CD4-positive, alpha-beta memory T cell (primary cell): ENCODE results near the gene TF. TPM values are rescaled to one million over a fixed set of nuclear protein-coding genes. Genes with fewer than 3 reads are reported as not detected.

ENCODE experiments used
- CTCF ChIA-PET: fragments of 350-600 bp; sonication (Branson Sonifier 250); formaldehyde crosslinking; loops from one replicate; lab custom pipeline; 2021; ENCODE audit warnings: inconsistent platforms; ENCODE audit not compliant: partially characterized antibody; lab: Charles Lee
- POLR2A ChIA-PET: fragments of 350-600 bp; sonication (Branson Sonifier 250); formaldehyde crosslinking; loops from one replicate; lab custom pipeline; 2021; ENCODE audit not compliant: partially characterized antibody; lab: Charles Lee
- DNase-seq, 5 donors: peaks; one replicate each; pipeline versions ENCODE4 v3.0.0 to v3.0.0-alpha.2; 2020 to 2022; ENCODE audit warnings: mixed read lengths in 1 of 5
- H3K27ac ChIP-seq: one replicate; pipeline ENCODE4 v1.7.0; 2013; ENCODE audit warnings: low read depth, low read length
- H3K27me3 ChIP-seq: 2 replicates; pipeline ENCODE4 v1.7.0; 2013; ENCODE audit warnings: mild to moderate bottlenecking, low read length, moderate library complexity; ENCODE audit not compliant: insufficient read depth
- H3K36me3 ChIP-seq: 2 replicates; pipeline ENCODE4 v1.7.0; 2013; ENCODE audit warnings: mild to moderate bottlenecking, low read length, moderate library complexity; ENCODE audit not compliant: insufficient read depth
- H3K4me1 ChIP-seq: 2 replicates; pipeline ENCODE4 v1.7.0; 2013; ENCODE audit warnings: mild to moderate bottlenecking, low read length, moderate library complexity; ENCODE audit not compliant: insufficient read depth
- H3K4me3 ChIP-seq, 2 donors: one replicate each; pipeline ENCODE4 v1.7.0; 2013; ENCODE audit warnings: low read length in 2 of 2, mild to moderate bottlenecking in 1 of 2
- H3K9me3 ChIP-seq, 2 donors: one replicate each; pipeline ENCODE4 v1.7.0; 2013; ENCODE audit warnings: low read length in 2 of 2, control low read depth in 1 of 2; ENCODE audit not compliant: control insufficient read depth in 1 of 2
- H3K27ac Mint-ChIP-seq, 7 donors: one replicate each; pipeline ENCODE4 v1.8.0; 2020 to 2021; ENCODE audit warnings: mixed read lengths in 7 of 7, mild to moderate bottlenecking in 6 of 7, inconsistent platforms in 3 of 7, moderate library complexity in 3 of 7
- H3K27me3 Mint-ChIP-seq, 2 donors: one replicate each; pipeline ENCODE4 v1.8.0; 2020 to 2021; ENCODE audit warnings: mixed read lengths in 2 of 2
- H3K36me3 Mint-ChIP-seq, 2 donors: one replicate each; pipeline ENCODE4 v1.8.0; 2020 to 2021; ENCODE audit warnings: mixed read lengths in 2 of 2, inconsistent platforms in 1 of 2, mild to moderate bottlenecking in 1 of 2
- H3K4me1 Mint-ChIP-seq, 4 donors: one replicate each; pipeline ENCODE4 v1.8.0; 2020 to 2021; ENCODE audit warnings: mixed read lengths in 4 of 4, mild to moderate bottlenecking in 1 of 4
- H3K4me3 Mint-ChIP-seq, 8 donors: one replicate each; pipeline ENCODE4 v1.8.0; 2020 to 2021; ENCODE audit warnings: mixed read lengths in 8 of 8, mild to moderate bottlenecking in 7 of 8, moderate library complexity in 6 of 8, inconsistent platforms in 3 of 8
- H3K9me3 Mint-ChIP-seq, 8 donors: one replicate each; pipeline ENCODE4 v1.8.0; 2020 to 2021; ENCODE audit warnings: mixed read lengths in 8 of 8, mild to moderate bottlenecking in 5 of 8, inconsistent platforms in 3 of 8, moderate library complexity in 1 of 8
- intact Hi-C: fragments of 100-400 bp; cut with micrococcal nuclease; formaldehyde crosslinking; loops from one replicate; pipeline ENCODE4 v1.15.1; 2023
- polyA plus RNA-seq, 2 donors: library from polyadenylated mRNA; unstranded; fragments of 300-500 nt; fragmentation: Illumina TruSeq; gene quantifications; one replicate each; pipeline ENCODE4 v1.2.3, GENCODE V29; 2021
- total RNA-seq, 2 experiments: library from RNA; stranded (reverse); gene quantifications; one replicate each; pipeline ENCODE4 v1.2.3, GENCODE V29; 2021

TF gene
- total and polyA plus RNA-seq, 4 experiments from 2014 or later, result 0.25 to 0.38 TPM; not detected in 2

DNA sequence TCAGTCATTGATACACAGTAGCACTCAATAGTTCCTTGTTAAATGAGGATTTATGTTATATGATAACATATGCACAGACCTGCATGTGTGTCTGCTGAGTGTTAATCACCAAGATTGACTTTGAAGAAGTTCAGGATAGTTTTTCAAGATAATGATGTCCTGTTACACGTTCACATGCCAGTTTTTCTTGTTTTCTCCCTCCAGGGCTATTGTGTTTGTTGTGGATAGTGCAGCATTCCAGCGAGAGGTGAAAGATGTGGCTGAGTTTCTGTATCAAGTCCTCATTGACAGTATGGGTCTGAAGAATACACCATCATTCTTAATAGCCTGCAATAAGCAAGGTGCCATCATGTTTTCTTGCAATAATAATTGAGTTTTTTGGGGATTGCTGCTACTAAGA lies 69.2 kb downstream of the TF start:
- peaks cover 11 to 23% (median 18%) of the 10 kb centered on the region in 4 donors for H3K4me1 Mint-ChIP-seq
- POLR2A ChIA-PET, result no interaction called here
- peaks cover 5% of the 10 kb centered on the region for H3K4me1 ChIP-seq
- H3K4me3 ChIP-seq, result no peak overlapping the region
- H3K9me3 Mint-ChIP-seq, result no peaks in the 10 kb centered on the region
- intact Hi-C loops, result no loop called here
- CTCF ChIA-PET, result no interaction called here
- no peaks in the 10 kb centered on the region for H3K9me3 ChIP-seq
- H3K27ac Mint-ChIP-seq, result peak overlapping the region in 2 of 7 donors; percentile 24 to 65
- H3K4me3 Mint-ChIP-seq, result no peak overlapping the region
- H3K27ac ChIP-seq, result no peak overlapping the region
- peaks cover 50% of the 10 kb centered on the region for H3K36me3 ChIP-seq
- no peaks in the 10 kb centered on the region for H3K27me3 Mint-ChIP-seq
- DNase-seq, result no peak
- peaks cover 48 to 80% of the 10 kb centered on the region in 2 donors for H3K36me3 Mint-ChIP-seq
- H3K27me3 ChIP-seq, result no peaks in the 10 kb centered on the region

DNA sequence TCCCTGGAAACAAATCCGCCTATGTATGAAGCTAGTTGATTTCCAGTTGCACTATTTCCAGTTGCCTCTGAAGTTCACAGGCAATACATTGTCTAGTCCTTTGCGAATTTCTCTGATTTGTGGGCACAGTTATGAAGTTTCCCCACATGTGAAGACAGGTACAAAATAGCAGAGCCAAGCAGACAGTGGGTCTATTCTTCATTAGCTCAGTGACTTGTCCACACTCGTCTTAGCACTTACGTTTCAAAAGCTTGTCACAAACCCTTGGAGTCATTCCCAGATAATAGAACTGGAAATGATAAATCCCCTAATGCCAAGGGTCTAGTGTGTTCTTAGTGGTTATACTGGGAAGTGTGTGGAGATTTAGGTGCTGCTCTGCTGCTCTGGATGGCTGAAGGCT lies 73.9 kb downstream of the TF start:
- no peak for DNase-seq
- Histone ChIP-seq H3K27me3 (no peaks in the 10 kb centered on the region), H3K9me3 (no peaks in the 10 kb centered on the region), H3K4me3 (no peak overlapping the region), H3K4me1 (no peaks in the 10 kb centered on the region), H3K36me3 (peaks cover 67% of the 10 kb centered on the region), H3K27ac (no peak overlapping the region)
- ChIA-PET CTCF (interaction anchor here (0.7 to 1.4 kb wide), 4 partner anchors 47 to 653 kb away, joined by 3 to 7 read pairs (median 3); no protein-coding TSS in a partner anchor), POLR2A (no interaction called here)
- Mint-ChIP-seq H3K4me1 (peaks cover 0 to 7% (median 3%) of the 10 kb centered on the region in 4 donors), H3K4me3 (no peak overlapping the region), H3K36me3 (peaks cover 59 to 88% of the 10 kb centered on the region in 2 donors), H3K27ac (no peak overlapping the region), H3K9me3 (no peaks in the 10 kb centered on the region), H3K27me3 (no peaks in the 10 kb centered on the region)
- intact Hi-C loops, result no loop called here

DNA sequence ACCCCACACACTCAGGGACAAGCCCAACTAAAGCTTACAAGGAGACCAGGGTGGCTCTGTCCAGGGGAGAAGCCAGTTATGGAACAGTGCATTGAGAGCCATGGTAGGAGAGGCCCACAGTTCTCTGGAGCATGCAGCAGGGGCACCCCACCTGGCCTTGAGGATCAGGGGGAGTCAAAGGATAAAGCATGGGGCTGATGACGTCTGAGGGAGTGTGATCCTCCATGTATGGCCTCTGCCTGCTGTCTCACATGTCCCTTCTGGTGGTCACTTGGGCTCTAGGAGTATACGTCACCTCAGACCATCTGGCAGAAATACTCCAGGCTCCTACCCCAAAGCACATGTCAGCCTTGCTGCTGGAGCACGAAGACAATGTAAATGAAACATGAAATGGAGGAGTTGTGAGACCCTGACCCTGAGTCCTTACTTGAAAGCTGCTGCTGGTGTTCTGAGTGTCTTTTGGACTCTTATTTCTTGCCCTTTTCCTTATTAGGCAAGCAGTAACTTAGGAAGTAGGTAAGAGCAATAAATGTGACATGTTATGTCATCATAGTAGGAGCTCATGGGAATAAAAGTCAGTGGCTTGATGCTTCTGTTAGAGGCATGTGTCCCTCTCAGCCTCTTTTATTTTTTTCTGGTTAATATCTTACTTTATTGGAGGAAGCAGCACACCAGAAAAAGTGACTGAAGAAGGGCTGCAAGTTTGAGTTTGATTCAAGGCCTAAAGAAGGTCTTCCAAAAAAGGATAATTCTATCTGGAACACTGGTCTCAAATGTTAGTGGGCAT lies 74.9 kb downstream of the TF start:
- Mint-ChIP-seq H3K4me1 (peaks cover 0 to 4% (median 2%) of the 10 kb centered on the region in 4 donors), H3K27me3 (no peaks in the 10 kb centered on the region)
- CTCF ChIA-PET, result interaction anchor here (1.3 to 1.4 kb wide), 2 partner anchors 102 to 652 kb away, joined by 3 read pairs; no protein-coding TSS in a partner anchor

DNA sequence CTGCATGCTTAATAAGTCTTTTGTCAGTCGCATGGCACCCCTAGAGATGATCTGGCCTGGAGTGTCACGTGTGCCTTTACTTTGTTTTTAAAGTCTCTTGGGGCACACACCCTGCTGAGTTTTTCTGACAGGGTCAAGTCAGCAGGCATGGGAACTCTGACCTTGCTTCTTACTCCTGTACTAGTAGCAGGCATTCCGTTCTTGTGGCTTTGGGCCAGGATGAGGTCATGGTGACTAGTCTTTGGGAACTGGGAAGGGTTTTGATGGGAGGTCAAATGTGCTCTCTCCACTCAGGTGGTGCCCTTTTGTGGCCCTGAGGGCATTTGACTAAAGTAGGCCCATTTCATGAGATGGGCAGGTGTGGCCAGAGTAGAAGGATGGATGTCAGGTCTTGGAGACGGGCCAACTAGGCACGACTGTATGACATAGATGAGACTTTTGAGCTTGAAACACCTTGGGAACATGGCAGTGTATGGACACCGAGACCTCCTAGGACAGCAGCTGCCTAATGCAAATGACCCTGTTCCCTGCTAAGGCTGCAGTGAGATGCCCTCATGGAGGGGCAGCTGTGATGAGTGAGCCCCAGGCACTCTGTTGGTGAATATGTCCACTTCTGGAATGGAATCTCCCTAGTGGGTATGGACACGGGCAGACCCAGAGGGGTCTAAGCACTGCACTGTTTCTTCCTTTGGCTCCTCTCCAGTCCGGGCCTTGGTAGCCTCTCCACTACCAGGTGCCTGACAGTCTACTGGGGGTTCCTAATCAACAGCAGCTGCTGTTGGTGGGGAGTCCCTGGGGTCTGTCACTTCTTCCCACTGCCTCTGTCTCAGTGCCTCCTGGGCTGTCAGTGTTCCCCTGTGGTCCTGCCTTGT lies 75.8 kb downstream of the TF start:
- Mint-ChIP-seq H3K27ac (peak overlapping the region in 3 of 7 donors; percentile 22 to 47 (median 32)), H3K4me3 (no peak overlapping the region), H3K36me3 (peaks cover 65 to 84% of the 10 kb centered on the region in 2 donors), H3K27me3 (no peaks in the 10 kb centered on the region), H3K9me3 (no peaks in the 10 kb centered on the region), H3K4me1 (peaks cover 0 to 4% (median 2%) of the 10 kb centered on the region in 4 donors)
- Histone ChIP-seq H3K36me3 (peaks cover 55% of the 10 kb centered on the region), H3K27me3 (no peaks in the 10 kb centered on the region), H3K27ac (no peak overlapping the region), H3K4me1 (no peaks in the 10 kb centered on the region), H3K4me3 (no peak overlapping the region), H3K9me3 (no peaks in the 10 kb centered on the region)
- ChIA-PET CTCF (interaction anchor here (1.4 kb wide), 1 partner anchor 651 kb away, joined by 3 read pairs; no protein-coding TSS in a partner anchor), POLR2A (no interaction called here)
- intact Hi-C loops, result no loop called here
- no peak for DNase-seq

More for the DNA sequence above, 74.9 kb downstream of the TF start:
- Histone ChIP-seq H3K27me3 (no peaks in the 10 kb centered on the region), H3K27ac (no peak overlapping the region), H3K36me3 (peaks cover 57% of the 10 kb centered on the region), H3K4me1 (no peaks in the 10 kb centered on the region), H3K9me3 (no peaks in the 10 kb centered on the region), H3K4me3 (no peak overlapping the region)
- no peak for DNase-seq
- intact Hi-C loops, result no loop called here
- H3K4me3 Mint-ChIP-seq, result no peak overlapping the region
- H3K27ac Mint-ChIP-seq, result peak overlapping the region in 4 of 7 donors; percentile 5 to 85 (median 28)
- POLR2A ChIA-PET, result no interaction called here
- H3K36me3 Mint-ChIP-seq, result peaks cover 64 to 88% of the 10 kb centered on the region in 2 donors
- H3K9me3 Mint-ChIP-seq, result no peaks in the 10 kb centered on the region

DNA sequence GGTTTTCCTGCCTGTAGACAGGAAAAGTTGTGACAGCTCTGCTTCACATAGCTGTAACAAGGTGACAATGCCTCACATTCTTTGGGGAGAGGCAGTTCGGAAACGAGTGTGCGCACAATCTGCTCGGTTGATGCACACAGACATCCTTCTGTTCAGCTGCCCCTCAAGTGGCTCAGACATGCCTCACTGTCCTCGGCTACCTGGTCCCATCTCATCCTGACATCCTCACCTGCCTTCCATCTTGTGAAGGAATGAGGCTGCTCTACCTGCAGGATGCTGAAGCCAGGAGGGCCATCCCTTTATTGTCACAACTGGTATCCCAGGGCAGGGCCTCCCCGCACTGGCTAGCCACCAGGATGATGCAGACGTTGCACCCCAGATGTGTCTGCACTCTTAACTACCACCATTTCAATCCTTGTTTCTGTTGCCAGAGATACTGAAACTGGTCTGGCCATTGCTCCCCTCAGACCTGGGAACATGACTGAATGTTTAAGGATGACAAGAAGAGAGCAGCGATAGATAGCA lies 78.8 kb downstream of the TF start:
- peaks cover 58 to 62% of the 10 kb centered on the region in 2 donors for H3K36me3 Mint-ChIP-seq
- H3K36me3 ChIP-seq, result peaks cover 40% of the 10 kb centered on the region
- no peak for DNase-seq
- POLR2A ChIA-PET, result no interaction called here
- H3K9me3 Mint-ChIP-seq, result no peaks in the 10 kb centered on the region
- CTCF ChIA-PET, result no interaction called here
- no peaks in the 10 kb centered on the region for H3K27me3 ChIP-seq
- H3K4me3 Mint-ChIP-seq, result no peak overlapping the region
- no peak overlapping the region for H3K4me3 ChIP-seq
- no peaks in the 10 kb centered on the region for H3K9me3 ChIP-seq
- intact Hi-C loops, result no loop called here
- peak overlapping the region in 1 of 7 donors; percentile 14 for H3K27ac Mint-ChIP-seq
- H3K4me1 Mint-ChIP-seq, result peaks cover 0 to 3% (median 0%) of the 10 kb centered on the region in 4 donors
- H3K27me3 Mint-ChIP-seq, result no peaks in the 10 kb centered on the region
- H3K4me1 ChIP-seq, result no peaks in the 10 kb centered on the region
- no peak overlapping the region for H3K27ac ChIP-seq

DNA sequence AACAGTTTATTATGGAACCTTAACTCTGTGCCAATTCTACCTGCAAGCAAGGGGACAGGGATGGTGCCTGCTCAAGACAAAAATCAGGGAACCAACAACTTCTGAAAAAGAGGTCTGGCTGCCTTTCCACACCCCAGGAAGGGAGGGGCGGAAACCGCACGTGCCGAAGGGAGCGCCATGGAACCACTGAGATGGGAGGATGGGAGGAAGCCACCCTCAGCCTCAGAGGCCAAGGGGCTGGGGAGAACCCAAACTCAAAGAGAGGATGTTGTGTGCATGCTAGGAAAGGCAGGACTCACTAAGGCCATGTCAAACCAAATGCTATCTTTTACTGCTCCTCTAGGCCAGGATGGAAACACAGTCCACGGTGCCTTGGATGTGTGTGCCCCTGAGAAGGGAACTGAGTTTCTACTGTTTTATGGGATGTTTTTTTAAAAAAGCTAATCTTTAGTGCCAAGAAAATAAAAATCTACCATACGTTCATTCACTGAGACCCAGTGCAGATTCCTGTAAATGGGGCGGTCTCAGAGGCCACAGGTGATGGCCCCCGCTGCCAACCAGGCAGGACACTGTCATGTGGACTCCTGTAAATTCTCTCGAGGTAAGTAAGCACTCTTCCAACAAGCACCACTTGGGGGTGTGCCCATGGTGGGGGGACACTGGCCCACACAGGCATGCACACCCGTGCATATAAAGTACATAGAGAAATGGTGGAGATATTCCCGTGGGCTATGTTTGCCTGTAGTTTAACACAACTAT lies 80.0 kb downstream of the TF start:
- POLR2A ChIA-PET, result no interaction called here
- Mint-ChIP-seq H3K36me3 (peaks cover 47 to 50% of the 10 kb centered on the region in 2 donors), H3K27me3 (peaks cover 0 to 5% of the 10 kb centered on the region in 2 donors)

More for the DNA sequence above, 80.0 kb downstream of the TF start:
- CTCF ChIA-PET, result no interaction called here
- Histone ChIP-seq H3K4me3 (no peak overlapping the region), H3K27ac (no peak overlapping the region), H3K27me3 (no peaks in the 10 kb centered on the region), H3K4me1 (no peaks in the 10 kb centered on the region), H3K36me3 (peaks cover 28% of the 10 kb centered on the region), H3K9me3 (no peaks in the 10 kb centered on the region)
- H3K27ac Mint-ChIP-seq, result peak overlapping the region in 1 of 7 donors; percentile 71
- peaks cover 0 to 3% (median 0%) of the 10 kb centered on the region in 4 donors for H3K4me1 Mint-ChIP-seq
- DNase-seq, result no peak
- H3K4me3 Mint-ChIP-seq, result no peak overlapping the region
- no peaks in the 10 kb centered on the region for H3K9me3 Mint-ChIP-seq
- intact Hi-C loops, result no loop called here
